HG03432 (cell line): ENCODE results near the gene GNB3.

Experiments used
- ATAC-seq: cut with Tn5 transposase; IDR thresholded peaks from one replicate; pipeline ENCODE4 v1.9.1; 2021; ENCODE audit warnings: mild to moderate bottlenecking, moderate library complexity; ENCODE audit not compliant: unreplicated experiment

GNB3 gene

DNA sequence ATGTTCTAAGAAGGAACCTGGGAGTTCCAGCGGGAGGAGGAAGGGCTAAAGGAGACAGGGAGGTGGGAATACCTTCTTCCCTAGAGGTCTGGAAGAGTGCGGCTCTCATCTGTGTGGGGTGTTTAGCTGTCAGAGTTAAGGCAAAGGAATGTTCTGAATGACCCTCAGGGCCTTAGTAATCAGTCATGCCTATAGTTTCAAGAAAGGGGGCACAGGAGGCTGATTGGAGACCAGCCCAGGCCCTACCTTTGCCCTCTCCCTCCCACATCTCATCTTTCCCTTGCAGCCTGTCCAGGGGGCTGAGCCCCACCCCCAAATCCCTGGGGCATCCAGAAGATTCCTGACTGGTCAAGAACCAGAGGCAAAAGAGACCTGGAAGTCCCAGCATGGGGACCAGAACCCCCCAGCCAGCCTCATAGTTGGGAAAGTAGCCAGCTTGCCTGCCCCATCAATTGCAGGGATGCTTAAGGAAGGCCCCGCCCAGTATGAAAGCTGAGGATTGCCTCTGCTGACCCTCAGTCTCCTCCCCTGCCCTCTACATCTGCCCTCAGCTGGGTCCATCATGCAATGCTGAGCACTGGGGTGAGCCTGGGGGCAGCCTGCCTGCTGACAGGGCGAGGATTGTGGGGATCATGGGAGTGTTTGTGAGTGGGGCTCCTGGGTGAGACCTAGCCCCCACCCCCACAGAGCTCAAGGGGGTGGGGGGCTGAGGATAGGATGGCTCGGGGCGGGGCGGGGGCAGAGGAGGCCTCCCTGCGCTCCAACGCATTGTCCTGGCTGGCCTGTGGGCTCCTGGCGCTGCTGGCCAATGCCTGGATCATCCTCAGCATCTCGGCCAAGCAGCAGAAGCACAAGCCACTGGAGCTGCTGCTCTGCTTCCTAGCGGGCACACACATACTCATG is 17.3 kb upstream of the GNB3 start:
- ATAC-seq, result no peak

DNA sequence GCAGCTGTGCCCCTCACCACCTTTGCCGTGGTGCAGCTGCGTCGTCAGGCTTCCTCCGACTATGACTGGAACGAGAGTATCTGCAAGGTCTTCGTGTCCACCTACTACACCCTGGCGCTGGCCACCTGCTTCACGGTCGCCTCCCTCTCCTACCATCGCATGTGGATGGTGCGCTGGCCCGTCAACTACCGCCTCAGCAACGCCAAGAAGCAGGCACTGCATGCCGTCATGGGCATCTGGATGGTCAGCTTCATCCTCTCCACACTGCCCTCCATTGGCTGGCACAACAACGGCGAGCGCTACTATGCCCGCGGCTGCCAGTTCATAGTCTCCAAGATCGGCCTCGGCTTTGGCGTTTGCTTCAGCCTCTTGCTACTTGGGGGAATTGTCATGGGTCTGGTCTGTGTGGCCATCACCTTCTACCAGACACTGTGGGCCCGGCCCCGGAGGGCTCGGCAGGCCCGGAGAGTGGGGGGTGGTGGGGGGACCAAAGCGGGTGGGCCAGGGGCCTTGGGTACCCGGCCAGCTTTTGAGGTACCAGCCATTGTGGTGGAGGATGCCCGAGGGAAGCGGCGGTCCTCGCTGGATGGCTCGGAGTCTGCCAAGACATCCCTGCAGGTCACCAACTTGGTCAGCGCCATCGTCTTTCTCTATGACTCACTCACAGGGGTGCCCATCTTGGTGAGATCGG is 16.5 kb upstream of the GNB3 start:
- ATAC-seq, result no peak

DNA sequence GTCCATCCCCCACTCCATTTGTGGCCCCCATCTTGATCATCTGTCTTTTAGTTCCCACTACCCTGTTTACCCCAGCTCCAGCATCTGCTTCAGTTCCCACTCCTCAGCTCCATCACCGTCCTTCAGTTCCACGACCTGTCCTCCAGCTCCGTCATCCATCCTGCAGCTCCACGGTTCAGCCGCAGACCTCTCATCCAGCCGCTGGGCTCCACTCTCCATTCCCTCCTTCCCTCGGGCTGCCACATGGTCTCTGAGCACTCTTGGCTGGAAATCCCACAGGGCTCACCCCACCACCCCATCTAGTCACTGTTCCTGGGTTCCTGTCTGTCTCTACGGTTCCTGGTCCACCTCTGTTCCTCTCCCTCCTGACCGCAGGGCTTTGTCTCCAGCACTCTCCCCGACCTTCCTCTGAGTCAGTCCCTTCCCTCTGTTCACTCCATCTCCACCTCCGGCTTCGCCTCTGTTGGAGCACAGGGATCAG is 15.8 kb upstream of the GNB3 start:
- ATAC-seq, result no peak

DNA sequence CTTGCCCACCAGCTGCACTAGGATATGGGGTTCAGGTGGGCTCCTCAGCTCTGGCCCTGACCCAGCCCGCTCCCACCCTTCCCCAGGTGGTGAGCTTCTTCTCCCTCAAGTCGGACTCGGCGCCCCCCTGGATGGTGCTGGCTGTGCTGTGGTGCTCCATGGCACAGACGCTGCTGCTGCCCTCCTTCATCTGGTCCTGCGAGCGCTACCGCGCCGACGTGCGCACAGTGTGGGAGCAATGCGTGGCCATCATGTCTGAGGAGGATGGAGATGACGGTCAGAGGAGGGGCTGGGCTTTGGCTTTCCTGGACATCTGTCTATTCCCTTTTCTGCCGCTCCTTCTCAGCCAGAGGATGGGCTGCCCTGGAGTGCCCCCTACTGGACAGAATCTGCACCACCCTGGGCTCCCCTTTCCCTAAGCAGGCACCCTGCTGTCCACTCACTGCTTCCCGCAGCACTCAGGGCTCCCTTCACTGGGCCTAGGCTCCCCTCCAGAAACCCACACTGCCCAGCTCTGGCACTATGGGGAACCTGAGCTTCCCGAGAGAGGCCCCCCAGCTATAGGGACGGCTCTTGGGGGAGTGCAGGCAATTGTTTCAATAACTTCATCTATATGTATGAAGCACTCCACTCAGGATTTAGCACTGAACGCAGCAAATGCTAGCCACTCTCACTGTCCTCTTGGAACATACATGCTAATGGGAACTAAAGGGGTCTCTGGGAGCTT is 15.2 kb upstream of the GNB3 start:
- ATAC-seq, result peak; percentile 53

DNA sequence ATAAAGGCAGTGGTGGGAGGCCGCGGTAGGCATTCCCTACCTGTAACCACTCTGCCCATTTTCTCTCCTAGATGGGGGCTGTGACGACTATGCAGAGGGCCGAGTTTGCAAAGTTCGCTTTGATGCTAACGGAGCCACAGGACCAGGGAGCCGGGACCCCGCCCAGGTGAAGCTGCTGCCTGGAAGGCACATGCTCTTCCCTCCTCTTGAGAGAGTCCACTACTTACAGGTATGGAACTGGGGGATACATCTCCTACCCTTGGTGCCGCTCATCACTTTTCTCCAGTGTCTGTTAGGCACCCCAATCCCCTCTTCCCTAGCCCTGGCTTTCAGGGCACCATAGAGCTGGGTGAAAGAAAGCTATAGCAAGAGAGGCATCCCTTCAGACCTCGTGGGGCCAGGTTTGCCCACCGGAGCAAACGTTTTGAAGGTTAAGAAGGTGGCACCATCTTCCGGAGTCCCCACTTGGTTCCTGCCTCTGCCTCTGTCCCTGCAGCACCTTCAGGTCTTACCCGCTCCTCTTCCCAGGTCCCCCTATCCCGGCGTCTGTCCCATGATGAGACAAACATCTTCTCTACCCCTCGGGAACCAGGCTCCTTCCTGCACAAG is 14.5 kb upstream of the GNB3 start:
- no peak for ATAC-seq

DNA sequence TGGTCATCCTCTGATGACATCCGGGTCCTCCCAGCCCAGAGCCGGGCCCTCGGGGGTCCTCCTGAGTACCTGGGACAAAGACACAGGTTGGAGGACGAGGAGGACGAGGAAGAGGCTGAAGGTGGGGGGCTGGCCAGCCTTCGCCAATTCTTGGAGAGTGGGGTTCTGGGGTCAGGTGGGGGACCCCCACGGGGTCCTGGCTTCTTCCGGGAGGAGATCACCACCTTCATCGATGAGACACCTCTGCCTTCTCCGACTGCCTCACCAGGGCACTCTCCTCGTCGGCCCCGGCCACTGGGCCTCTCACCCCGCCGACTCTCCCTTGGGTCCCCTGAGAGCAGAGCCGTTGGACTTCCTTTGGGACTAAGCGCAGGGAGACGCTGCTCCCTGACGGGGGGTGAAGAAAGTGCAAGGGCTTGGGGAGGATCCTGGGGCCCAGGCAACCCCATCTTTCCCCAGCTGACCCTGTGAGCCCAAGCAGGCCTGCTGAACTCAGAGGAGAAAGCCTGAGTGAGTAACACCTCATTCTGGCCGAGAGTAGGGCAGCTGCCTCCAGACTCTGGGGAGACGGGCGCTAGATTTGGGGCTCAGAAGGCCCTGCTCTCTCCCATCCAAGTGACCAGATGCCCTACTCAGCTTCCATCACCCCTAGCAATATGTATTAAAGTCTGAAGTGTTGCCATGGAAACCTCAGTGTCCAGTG is 13.8 kb upstream of the GNB3 start:
- ATAC-seq, result no peak

DNA sequence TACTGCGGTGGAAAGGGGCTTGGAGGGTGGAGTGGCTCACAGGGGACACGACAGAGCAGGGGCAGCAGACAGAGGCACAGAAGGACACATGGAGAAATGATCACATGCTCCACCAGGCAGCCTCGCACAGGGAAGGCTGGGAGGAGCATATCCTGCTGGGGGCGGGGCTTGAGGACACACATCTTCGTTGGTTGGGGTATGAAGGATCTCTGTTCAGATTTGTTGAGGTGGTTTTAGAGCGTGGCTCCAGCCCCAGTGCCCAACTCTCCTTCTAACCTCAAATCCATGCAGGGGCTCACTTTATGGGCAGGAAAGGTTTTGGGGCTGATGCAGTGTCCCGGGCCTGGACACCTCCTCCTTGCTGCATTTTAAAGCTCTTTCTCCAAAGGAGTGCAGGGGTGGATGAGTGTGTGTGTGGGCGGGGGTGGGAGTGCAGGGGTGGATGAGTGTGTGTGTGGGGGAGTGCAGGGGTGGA is 13.3 kb upstream of the GNB3 start:
- no peak for ATAC-seq

DNA sequence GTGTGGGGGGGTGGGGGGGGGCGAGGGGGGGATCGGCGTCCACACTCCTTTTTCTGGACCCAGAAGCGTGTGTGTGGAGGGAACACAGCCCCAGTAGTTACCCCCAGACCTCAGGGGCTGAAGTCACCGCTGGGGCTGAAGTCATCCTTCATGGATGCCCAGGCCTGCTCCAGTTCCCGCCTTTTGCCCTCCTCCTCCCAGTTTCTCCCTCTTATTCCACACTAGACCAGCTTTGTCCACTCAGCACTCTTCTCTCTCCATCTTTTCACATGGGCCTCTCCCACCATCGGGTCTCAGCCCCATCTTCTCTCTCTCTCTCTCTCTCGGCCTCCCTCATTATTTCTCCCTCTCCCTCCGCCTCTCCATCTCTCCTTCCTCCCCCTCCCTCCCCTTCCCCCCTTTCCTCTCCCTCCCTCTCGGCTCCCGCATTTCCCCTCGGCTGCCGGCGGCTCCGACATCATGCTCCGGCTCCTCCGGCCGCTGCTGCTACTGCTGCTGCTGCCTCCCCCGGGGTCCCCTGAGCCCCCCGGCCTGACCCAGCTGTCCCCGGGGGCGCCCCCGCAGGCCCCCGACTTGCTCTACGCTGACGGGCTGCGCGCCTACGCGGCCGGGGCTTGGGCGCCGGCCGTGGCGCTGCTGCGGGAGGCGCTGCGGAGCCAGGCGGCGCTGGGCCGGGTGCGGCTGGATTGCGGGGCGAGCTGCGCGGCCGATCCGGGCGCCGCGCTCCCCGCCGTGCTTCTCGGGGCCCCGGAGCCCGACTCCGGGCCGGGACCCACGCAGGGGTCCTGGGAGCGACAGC is 12.5 kb upstream of the GNB3 start, which contains the start of gene P3H3:
Gene P3H3, plus strand, starts transcription at position 426 of the 799 bp plus-strand sequence. Its CDS starts 34 bp downstream, at position 460.
- no peak for ATAC-seq

DNA sequence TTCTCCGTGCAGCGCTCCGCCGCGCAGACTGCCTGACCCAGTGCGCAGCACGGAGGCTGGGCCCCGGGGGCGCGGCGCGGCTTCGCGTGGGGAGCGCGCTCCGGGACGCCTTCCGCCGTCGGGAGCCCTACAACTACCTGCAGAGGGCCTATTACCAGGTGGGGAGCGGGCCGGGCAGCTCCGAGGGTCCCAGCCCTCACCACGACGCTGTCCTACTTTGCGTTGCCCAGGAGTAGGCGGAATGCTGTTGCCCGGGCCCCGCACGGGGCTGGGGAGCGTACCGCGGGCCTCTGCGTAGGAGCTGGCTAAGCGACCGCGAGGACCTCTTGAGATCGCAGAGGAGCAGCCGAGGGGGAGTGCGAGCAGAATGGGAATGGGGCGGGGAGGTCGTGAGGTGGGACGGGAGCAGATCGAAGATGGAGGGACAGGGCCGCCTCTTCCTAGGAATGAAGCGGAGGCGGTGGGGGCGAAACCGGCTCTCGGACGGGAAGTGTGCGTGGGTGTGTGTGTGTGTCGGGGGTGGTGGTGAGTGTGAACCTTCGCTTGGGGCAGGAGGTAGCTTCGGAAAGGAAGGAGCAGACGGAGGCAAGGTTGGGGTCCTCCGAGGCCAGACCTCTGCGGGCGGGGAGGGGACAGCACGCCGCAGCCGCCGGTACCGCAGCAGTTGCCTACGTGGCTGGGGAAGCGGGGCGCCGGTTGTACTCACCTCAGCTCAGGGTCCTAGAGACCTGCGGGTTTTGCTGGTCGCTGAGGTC is 11.8 kb upstream of the GNB3 start:
- no peak for ATAC-seq

DNA sequence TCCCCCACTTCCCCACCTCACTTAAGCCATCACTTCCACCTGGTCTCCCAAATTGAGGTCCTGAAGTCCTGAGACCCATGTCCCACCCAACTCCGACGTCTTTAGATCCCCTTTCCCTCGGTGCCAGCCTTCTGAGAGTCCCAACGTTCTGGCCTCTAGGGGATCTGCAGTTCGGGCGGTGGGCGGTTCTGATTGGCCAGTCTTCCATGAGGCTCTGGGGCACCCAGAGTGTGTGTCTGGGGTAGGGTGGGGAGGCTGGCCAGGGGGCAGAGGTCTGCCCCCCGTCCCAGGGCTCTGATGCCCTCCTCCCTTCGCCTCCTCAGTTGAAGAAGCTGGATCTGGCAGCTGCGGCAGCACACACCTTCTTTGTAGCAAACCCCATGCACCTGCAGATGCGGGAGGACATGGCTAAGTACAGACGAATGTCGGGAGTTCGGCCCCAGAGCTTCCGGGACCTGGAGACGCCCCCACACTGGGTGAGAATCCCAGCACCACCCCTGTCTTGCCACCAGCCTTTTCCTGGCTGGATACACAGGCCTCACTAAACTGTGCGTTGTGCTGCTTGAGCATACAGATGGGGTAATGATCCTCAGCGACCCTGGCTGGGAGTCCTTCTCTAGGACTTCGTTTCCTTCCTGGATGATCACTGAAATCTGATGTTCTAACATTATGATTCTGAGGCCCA is 11.0 kb upstream of the GNB3 start:
- no peak for ATAC-seq

DNA sequence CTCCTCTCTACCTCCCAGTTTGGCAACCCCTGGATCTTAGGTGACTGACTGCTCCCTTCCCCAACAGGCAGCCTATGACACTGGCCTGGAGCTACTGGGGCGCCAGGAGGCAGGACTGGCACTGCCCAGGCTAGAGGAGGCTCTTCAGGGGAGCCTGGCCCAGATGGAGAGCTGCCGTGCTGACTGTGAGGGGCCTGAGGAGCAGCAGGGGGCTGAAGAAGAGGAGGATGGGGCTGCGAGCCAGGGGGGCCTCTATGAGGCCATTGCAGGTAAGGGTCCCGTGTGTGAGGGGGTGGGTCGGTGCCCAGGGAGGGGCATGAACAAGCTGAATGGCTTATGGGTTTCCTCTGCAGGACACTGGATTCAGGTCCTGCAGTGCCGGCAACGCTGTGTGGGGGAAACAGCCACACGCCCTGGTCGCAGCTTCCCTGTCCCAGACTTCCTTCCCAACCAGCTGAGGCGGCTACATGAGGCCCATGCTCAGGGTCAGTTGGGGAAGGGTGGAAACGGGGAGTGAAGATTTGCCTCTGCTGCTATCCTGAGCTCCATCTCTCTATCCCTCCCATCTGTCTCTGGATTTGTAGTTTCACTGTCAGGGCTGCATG is 10.3 kb upstream of the GNB3 start:
- no peak for ATAC-seq

DNA sequence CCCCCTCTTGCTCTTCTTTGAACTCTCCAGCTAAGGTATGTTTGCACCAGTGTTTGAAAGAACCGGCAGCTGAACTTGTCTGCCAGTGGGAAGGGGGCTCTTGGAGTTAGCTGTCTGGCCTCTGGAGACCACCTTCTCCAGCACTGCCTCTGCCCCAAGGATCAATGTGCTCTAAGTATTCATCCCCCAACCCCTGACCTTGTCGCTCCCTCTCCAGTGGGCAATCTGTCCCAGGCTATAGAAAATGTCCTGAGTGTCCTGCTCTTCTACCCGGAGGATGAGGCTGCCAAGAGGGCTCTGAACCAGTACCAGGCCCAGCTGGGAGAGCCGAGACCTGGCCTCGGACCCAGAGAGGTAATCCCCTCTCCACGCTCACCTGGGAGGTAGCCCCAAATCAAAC is 9.7 kb upstream of the GNB3 start:
- ATAC-seq, result no peak

DNA sequence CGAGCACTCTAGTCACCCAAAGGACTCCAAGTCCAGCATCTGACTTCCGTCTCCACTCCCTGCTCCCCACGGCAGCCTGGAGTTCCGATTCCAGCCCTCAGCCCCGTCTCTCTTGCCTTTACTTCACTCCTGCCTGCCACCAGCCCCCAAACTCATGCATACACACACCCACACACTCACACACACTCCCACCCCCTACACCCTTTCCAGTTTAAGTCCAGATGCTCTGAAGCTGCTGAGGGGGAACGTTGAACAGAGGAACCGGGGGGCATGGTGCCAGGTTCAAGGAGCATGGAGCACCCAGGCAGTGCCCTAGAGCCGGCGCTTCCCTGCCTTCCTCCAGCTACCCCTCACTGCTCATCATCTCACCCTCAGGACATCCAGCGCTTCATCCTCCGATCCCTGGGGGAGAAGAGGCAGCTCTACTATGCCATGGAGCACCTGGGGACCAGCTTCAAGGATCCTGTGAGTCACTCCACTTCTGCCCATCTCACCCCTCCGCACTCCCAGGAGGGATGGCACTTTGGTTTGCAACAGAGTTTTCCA is 9.2 kb upstream of the GNB3 start:
- no peak for ATAC-seq

DNA sequence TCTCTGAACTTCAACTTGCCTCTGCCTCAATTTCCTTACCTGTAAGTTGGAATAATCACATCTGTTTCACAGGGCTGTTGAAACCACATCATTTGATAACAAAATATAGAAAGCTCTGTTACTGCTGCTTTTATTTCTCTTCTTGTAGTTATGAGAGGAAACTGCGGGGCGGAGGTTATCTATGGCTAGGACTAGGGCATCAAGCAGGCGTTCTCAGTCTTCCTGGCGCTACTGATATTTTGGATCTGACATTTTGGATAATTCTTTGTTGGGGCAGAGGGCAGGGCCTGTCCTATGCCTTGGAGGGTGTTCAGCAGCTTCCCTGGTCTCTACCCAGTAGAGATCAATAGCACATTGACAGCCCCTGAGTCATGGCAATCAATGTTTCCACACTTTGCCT is 8.6 kb upstream of the GNB3 start:
- ATAC-seq, result no peak

DNA sequence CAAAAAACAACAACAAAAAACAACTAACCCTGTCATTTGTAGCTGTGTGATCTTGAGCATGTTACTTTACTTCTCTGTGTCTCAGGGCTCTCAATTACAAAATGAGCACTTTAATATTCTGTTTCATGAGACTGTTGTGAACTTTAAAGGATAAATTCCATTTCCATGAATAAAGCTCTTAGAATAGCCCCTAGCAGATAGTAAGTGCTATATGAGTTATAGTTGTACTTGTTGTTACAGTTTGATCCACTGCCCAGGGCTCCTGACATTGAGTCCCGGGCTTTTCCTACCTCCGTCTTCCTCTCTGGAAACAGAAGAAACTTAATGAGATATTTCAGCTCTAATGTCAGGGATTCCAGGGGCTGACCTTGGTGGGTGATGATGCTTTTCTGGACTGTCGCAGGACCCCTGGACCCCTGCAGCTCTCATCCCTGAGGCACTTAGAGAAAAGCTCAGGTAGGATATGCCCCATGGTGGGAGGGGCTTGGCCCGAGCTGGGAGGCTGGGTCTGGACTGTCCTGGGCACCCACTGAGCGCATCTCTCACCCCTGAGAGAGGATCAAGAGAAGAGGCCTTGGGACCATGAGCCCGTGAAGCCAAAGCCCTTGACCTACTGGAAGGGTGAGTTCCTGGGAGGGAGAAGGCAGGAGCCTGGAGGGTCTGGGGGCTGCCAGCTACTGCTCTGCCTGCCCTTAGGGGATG is 7.4 kb upstream of the GNB3 start:
- no peak for ATAC-seq

DNA sequence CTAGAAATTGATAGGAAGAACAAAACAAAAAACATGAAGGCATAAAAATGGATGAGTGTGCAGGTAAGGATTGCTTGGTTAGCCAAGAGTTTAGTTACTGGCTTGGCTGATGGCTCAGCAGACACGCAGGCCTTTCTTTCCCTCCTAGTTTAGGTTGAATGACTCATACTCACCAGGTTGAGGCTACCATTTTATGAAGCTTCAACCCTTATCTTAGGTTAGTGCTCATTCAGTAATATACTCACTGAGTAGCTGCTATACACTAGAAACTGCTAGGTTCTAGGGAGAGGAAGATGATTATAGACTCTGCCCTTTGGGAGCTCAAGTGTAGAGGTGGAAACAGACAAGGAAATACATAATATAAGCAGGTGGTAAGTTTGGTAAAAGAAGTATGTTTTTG is 6.5 kb upstream of the GNB3 start:
- no peak for ATAC-seq

DNA sequence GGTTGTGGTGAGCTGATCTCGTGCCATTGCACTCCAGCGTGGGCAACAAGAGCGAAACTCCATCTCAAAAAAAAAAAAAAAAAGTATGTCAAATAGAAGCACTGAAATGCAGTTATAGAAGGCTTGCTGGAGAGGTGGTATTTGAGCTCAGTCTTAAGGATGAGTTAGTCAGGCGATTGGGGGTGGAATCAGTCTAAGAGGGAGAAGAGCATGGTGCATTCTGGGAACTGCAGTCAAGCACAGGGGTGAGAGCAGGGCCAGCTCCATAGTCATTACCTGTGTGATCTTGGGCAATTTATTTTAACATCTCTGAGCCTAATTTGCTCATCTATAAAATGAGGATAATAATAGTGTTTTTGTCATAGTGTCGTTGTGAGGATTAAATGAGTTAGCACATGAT is 5.9 kb upstream of the GNB3 start:
- ATAC-seq, result no peak
